Measurements from ENCODE around the gene ARHGEF4. TPM values are rescaled to one million over a fixed set of nuclear protein-coding genes. Genes with fewer than 3 reads are reported as not detected.

The ARHGEF4 gene
- total RNA-seq, 1 experiment from 2014 or later: 21.8 TPM

GRCh38 chr2:130891966-130892365 lies 55.3 kb downstream of the ARHGEF4 start:
- TF ChIP-seq CREM (CRISPR knock-in tag; IDR thresholded peaks at IDR 0.05) (no peak), RELA (CRISPR knock-in tag; IDR thresholded peaks at IDR 0.05; ENCODE audit: borderline replicate concordance) (no peak), SMAD4 (CRISPR knock-in tag; IDR thresholded peaks at IDR 0.05) (no peak), MYBL2 (CRISPR knock-in tag; IDR thresholded peaks at IDR 0.05) (no peak)
- ATAC-seq: no peak
- DNase-seq (ENCODE audit: low spot score): no peak
- Mint-ChIP-seq H3K36me3 (peaks cover 4% of the 10 kb centered on the region; the same call in 1 of the 2 replicates), H3K27me3 (ENCODE audit: low read depth) (no peaks in the 10 kb centered on the region), H3K27ac (no peak overlapping the region), H3K4me1 (peaks cover 15% of the 10 kb centered on the region), H3K4me3 (no peak overlapping the region), H3K9me3 (peaks cover 11% of the 10 kb centered on the region)
- CTCF ChIA-PET: interaction anchor here (1.8 kb wide), 1 partner anchor 19 kb away, joined by 6 read pairs; no protein-coding TSS in a partner anchor
- POLR2A ChIA-PET: no interaction called here

- no peak overlapping the region for H3K27ac Mint-ChIP-seq
- peaks cover 4% of the 10 kb centered on the region; the same call in 1 of the 2 replicates for H3K36me3 Mint-ChIP-seq
- CTCF ChIA-PET: no interaction called here
- H3K4me1 Mint-ChIP-seq: peaks cover 26% of the 10 kb centered on the region
- DNase-seq (ENCODE audit: low spot score) (no peak), ATAC-seq (no peak)
- peaks cover 11% of the 10 kb centered on the region for H3K9me3 Mint-ChIP-seq
- POLR2A ChIA-PET: no interaction called here
- no peaks in the 10 kb centered on the region for H3K27me3 Mint-ChIP-seq (ENCODE audit: low read depth)
- no peak overlapping the region for H3K4me3 Mint-ChIP-seq
- no peak for TF ChIP-seq SP1 (CRISPR knock-in tag; conservative IDR thresholded peaks at IDR 0.05)
- no peak for TF ChIP-seq ZNF425 (CRISPR knock-in tag; conservative IDR thresholded peaks at IDR 0.05)
- no peak for TF ChIP-seq STAT6 (CRISPR knock-in tag; conservative IDR thresholded peaks at IDR 0.05; ENCODE audit: low read depth)
- TF ChIP-seq CREM (CRISPR knock-in tag; IDR thresholded peaks at IDR 0.05): no peak
- TF ChIP-seq TEAD1 (CRISPR knock-in tag; IDR thresholded peaks at IDR 0.05): no peak
- no peak for TF ChIP-seq MYBL2 (CRISPR knock-in tag; IDR thresholded peaks at IDR 0.05)
Observed at GRCh38 chr2:130892793-130893785, 56.4 kb downstream of the ARHGEF4 start.

- Mint-ChIP-seq H3K27ac (no peak overlapping the region), H3K36me3 (peaks cover 4% of the 10 kb centered on the region; the same call in 1 of the 2 replicates), H3K27me3 (ENCODE audit: low read depth) (no peaks in the 10 kb centered on the region), H3K4me1 (peaks cover 30% of the 10 kb centered on the region), H3K4me3 (no peak overlapping the region), H3K9me3 (peaks cover 11% of the 10 kb centered on the region)
- ATAC-seq (no peak), DNase-seq (ENCODE audit: low spot score) (no peak)
- CTCF ChIA-PET: no interaction called here
- TF ChIP-seq HMGA2 (CRISPR knock-in tag; IDR thresholded peaks at IDR 0.05) (no peak), E2F5 (CRISPR knock-in tag; IDR thresholded peaks at IDR 0.05) (no peak), EMX1 (CRISPR knock-in tag; IDR thresholded peaks at IDR 0.05) (no peak), NR1H2 (CRISPR knock-in tag; IDR thresholded peaks at IDR 0.05) (no peak), PRRX2 (CRISPR knock-in tag; IDR thresholded peaks at IDR 0.05) (no peak), ATF3 (CRISPR knock-in tag; conservative IDR thresholded peaks at IDR 0.05) (no peak), ELF4 (CRISPR knock-in tag; IDR thresholded peaks at IDR 0.05; ENCODE audit: low read depth) (no peak), TEAD4 (CRISPR knock-in tag; IDR thresholded peaks at IDR 0.05) (no peak), USF2 (CRISPR knock-in tag; IDR thresholded peaks at IDR 0.05) (no peak), ETV6 (CRISPR knock-in tag; IDR thresholded peaks at IDR 0.05) (no peak), RORB (CRISPR knock-in tag; IDR thresholded peaks at IDR 0.05) (no peak), ZNF396 (CRISPR knock-in tag; IDR thresholded peaks at IDR 0.05; ENCODE audit: borderline replicate concordance) (no peak), ZNF425 (CRISPR knock-in tag; conservative IDR thresholded peaks at IDR 0.05) (no peak), NFYB (CRISPR knock-in tag; conservative IDR thresholded peaks at IDR 0.05; ENCODE audit: low read depth) (no peak)
- POLR2A ChIA-PET: no interaction called here
Observed at GRCh38 chr2:130894326-130894942, 57.7 kb downstream of the ARHGEF4 start.
